BJ (cell line): ENCODE measurements around the gene ANKRD13C. TPM values are rescaled to one million over a fixed set of nuclear protein-coding genes. Genes with fewer than 3 reads are reported as not detected.

Source experiments
- CTCF ChIA-PET: fragments of 350-600 bp; formaldehyde crosslinking; extraction: SDS; loops from one replicate; lab custom pipeline; 2021; ENCODE audit warnings: antibody characterized with exemption, inconsistent platforms; lab: Yijun Ruan, JAX
- POLR2A ChIA-PET: fragments of 300-600 bp; sonication (Branson Sonifier 250); formaldehyde crosslinking; extraction: SDS; loops from one replicate; lab custom pipeline; 2021; ENCODE audit warnings: antibody characterized with exemption; lab: Charles Lee
- DNase-seq: peaks from one replicate; pipeline ENCODE4 v3.0.0-alpha.2; 2011; ENCODE audit warnings: low read depth
- H3K27me3 ChIP-seq: 2 replicates; pipeline ENCODE4 v1.6.0; 2011; ENCODE audit warnings: low read length; ENCODE audit not compliant: control insufficient read depth, insufficient read depth
- H3K36me3 ChIP-seq: 2 replicates; pipeline ENCODE4 v1.5.1; 2011; ENCODE audit warnings: low read length; ENCODE audit not compliant: control insufficient read depth, insufficient read depth
- H3K4me3 ChIP-seq: 2 replicates; pipeline ENCODE4 v1.5.1; 2011; ENCODE audit warnings: low read depth, mild to moderate bottlenecking, control low read depth, low read length
- polyA plus RNA-seq: library from polyadenylated mRNA; depleted of rRNA; stranded (reverse); fragments of >200 nt; gene quantifications from 2 replicates; pipeline ENCODE4 v1.2.3, GENCODE V29; 2011
- TF ChIP-seq, protein P1 (sequence below): IDR thresholded peaks from 2 replicates; pipeline ENCODE4 v1.5.1; 2011; ENCODE audit warnings: low read depth, mild to moderate bottlenecking, control low read depth, inconsistent platforms, low read length, moderate library complexity; ENCODE audit not compliant: insufficient read depth

Gene ANKRD13C
- polyA plus RNA-seq, 1 experiment: 7.8 TPM

DNA sequence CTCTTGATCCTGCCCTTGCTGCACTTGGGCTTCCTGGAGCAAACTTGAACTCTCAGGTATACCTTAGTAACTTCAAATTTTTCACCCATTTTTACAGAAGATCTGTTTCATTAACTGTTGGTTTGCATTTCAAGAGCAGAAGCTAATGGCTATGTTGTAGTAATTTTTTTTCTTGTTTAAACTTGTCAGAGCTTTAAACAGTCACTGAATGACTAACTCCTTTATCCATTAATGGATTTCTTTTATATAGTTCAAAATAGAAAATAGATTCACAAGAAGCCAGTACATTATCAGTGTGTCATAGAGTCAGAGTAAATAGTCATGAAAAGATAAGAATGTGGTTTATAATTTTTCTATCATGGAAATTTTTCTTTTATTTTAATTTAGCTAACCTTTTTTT lies 119.8 kb downstream of the ANKRD13C start:
- H3K27me3 ChIP-seq: no peaks in the 10 kb centered on the region
- CTCF ChIA-PET: no interaction called here
- TF ChIP-seq, protein P1, sequence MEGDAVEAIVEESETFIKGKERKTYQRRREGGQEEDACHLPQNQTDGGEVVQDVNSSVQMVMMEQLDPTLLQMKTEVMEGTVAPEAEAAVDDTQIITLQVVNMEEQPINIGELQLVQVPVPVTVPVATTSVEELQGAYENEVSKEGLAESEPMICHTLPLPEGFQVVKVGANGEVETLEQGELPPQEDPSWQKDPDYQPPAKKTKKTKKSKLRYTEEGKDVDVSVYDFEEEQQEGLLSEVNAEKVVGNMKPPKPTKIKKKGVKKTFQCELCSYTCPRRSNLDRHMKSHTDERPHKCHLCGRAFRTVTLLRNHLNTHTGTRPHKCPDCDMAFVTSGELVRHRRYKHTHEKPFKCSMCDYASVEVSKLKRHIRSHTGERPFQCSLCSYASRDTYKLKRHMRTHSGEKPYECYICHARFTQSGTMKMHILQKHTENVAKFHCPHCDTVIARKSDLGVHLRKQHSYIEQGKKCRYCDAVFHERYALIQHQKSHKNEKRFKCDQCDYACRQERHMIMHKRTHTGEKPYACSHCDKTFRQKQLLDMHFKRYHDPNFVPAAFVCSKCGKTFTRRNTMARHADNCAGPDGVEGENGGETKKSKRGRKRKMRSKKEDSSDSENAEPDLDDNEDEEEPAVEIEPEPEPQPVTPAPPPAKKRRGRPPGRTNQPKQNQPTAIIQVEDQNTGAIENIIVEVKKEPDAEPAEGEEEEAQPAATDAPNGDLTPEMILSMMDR: no peak
- POLR2A ChIA-PET: no interaction called here
- H3K4me3 ChIP-seq: no peak overlapping the region
- H3K36me3 ChIP-seq: peaks cover 18% of the 10 kb centered on the region
- DNase-seq: no peak

DNA sequence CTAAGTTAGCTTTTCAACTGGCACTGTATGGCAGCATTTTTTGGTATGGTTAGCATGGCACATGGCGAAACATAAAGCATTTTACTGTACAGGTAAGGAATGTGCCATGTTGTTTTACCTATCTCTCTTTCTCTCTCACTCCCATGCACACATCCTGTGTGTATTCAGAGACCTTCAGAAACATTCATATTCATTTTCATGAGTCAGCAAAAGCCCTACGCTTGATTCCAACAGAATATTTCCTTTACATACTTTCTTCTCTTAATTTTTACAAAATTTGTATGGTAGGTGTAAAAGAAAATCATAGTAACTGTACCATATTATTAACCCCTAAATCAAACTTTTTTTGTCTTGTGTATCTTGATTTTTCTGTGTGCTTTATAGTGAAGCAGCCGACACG lies 123.0 kb downstream of the ANKRD13C start:
- Histone ChIP-seq H3K4me3 (no peak overlapping the region), H3K36me3 (peaks cover 10% of the 10 kb centered on the region), H3K27me3 (no peaks in the 10 kb centered on the region)
- TF ChIP-seq, protein P1: no peak
- CTCF ChIA-PET: no interaction called here
- DNase-seq: no peak
- POLR2A ChIA-PET: no interaction called here

DNA sequence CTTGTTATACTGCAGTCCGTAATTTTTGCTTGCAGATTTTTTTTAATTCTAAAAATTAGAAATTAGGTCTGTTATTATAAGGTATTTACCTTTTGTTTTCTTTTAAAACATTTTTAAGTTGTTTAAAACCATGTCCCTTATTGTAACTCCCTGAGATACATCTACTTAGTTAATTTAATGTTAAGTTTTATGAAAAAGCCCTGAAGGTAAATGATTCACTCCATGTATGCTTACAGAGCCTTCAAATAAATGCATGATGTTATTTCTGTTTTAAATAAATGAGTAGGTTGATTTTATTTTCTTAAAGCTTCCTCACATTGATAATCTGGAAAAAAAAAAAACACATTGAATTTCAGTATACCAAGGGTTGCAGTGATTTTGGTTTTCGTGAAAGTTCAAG lies 125.9 kb downstream of the ANKRD13C start:
- ChIA-PET POLR2A (no interaction called here), CTCF (no interaction called here)
- Histone ChIP-seq H3K36me3 (peaks cover 9% of the 10 kb centered on the region), H3K4me3 (no peak overlapping the region), H3K27me3 (no peaks in the 10 kb centered on the region)
- TF ChIP-seq, protein P1: no peak
- DNase-seq: no peak

DNA sequence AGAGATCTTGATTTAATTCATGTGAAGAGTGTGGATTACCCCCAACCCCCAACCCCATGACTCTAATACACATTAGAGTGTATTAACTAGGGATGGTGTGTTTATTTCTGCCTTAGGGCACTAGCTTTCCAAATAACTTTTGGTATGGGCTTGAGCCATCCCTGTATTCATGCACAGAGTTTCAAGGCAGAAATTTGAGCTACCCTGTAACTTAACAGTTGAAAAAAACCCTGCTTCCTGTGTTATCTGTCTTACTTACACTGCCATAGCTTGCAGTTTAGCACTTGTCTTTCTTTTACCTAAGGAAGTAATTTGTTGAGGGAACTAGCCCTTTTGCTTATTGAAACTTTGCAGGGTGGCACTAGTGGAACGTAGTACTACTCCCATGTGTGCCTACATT lies 127.1 kb downstream of the ANKRD13C start:
- ChIA-PET POLR2A (no interaction called here), CTCF (no interaction called here)
- Histone ChIP-seq H3K27me3 (no peaks in the 10 kb centered on the region), H3K4me3 (no peak overlapping the region), H3K36me3 (peaks cover 8% of the 10 kb centered on the region)
- no peak for DNase-seq
- TF ChIP-seq, protein P1: no peak

DNA sequence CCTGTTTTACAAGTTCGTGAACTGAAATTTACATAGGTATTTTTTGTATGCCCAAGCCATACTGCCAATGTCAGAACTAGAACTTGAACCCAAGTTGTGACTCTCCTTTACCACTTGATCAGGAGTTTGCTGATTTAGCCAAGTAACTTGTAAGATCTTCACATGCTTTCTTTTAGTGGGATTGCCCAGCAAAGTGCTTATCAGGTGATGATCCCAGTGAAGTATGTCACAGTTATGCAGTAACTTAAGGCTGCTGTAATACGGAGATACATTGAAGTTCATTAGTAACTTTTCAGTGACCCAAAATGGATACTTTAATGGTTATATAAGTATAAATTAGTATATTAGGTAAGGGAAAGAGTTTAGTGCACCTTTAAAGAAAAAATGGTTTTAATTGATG lies 129.6 kb downstream of the ANKRD13C start:
- no peak for DNase-seq
- TF ChIP-seq, protein P1: no peak
- ChIA-PET CTCF (no interaction called here), POLR2A (no interaction called here)
- H3K27me3 ChIP-seq: no peaks in the 10 kb centered on the region
- peaks cover 4% of the 10 kb centered on the region; the same call in 1 of the 2 replicates for H3K36me3 ChIP-seq
- no peak overlapping the region for H3K4me3 ChIP-seq
